DMS53 treated with DMSO at 0.1 percent for 48 hours (cell line): ENCODE data around the gene PALMD.

Experiments
- DNase-seq: peaks from one replicate; lab custom pipeline; 2025; ENCODE audit not compliant: unreplicated experiment; lab: John Stamatoyannopoulos, UW

The PALMD gene

GRCh38 chr1:99738858-99739465 is 93.0 kb downstream of the PALMD start:
- DNase-seq, result no peak

DNA sequence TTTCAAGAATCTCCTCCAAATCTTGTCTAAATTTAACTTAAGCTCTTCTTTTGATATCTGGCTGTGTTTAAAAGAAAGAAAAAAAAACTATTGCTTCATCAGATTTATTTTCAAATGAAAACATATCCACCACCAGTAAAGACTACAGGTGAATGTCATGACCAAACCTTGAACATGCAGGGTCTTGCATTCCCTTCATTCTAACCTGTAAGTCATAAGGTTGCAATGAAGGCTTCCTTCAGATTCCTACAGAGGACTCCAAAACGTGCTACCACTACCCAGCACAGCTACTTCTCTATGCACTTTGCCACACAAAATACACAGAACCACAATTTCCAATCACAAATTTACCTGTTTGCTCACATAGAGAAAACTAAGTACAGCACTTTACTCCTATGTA is 94.2 kb downstream of the PALMD start:
- no peak for DNase-seq
